ENCODE data around the gene PARL. TPM values are rescaled to one million over a fixed set of nuclear protein-coding genes. Genes with fewer than 3 reads are reported as not detected.

The PARL gene
- total and polyA plus RNA-seq, 2 of the 8 experiments (the other 6 are each of a cell fraction or from before 2014, with no cell fraction given): 62.7 to 85.0 TPM

DNA sequence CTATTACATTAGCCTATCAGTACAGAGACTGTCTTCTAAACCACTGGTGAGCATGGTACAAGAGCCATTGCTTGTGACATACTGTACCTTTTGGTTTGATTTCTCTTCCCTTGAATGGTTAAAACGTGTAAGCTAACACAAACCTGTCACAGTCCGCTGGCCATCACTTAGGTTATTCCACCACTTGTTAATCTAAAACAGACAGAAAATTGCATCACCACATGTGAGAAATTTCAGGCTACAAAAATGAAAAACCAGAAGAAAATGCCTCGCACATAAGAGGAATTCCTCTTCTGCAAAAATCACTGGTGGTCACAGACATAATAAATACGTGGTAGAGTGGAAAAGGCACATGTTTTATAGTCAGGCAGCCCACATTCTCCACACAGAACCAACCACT, 22.1 kb downstream of the PARL start:
- Histone ChIP-seq H2BK20ac (ENCODE audit: low read length) (no peak overlapping the region), H3K9ac (replicated peaks in 1 of 4; ENCODE audit: extremely low read depth in 1 of 4, low read depth in 3 of 4, low read length in 3 of 4) (no peak overlapping the region), H3K27me3 (replicated peaks in 1 of 4; ENCODE audit: control insufficient read depth in 3 of 4, extremely low read depth in 1 of 4, insufficient read depth in 3 of 4, low read length in 3 of 4) (no peaks in the 10 kb centered on the region), H3K4me3 (ENCODE audit: extremely low read depth in 1 of 4, insufficient read depth in 2 of 4, low read depth in 3 of 4, low read length in 4 of 4) (no peak overlapping the region), H3K4me2 (ENCODE audit: insufficient read depth in 1 of 2, low read depth in 2 of 2, low read length in 2 of 2) (no peak overlapping the region), H3K79me1 (ENCODE audit: low read depth, low read length) (no peaks in the 10 kb centered on the region), H3K23ac (ENCODE audit: insufficient read length) (no peak overlapping the region), H2AK5ac (ENCODE audit: low read depth, low read length) (no peak overlapping the region), H3K23me2 (ENCODE audit: low read depth, low read length) (no peaks in the 10 kb centered on the region), H3K14ac (ENCODE audit: insufficient read length) (no peak overlapping the region), H3K18ac (ENCODE audit: extremely low read depth, low read length) (no peak overlapping the region), H2AFZ (ENCODE audit: low read length) (no peak overlapping the region), H3K27ac (ENCODE audit: low read depth, low read length) (no peak overlapping the region), H3K4ac (replicated peaks; ENCODE audit: insufficient read length, low read depth, low read length) (no peak overlapping the region), H3K56ac (replicated peaks; ENCODE audit: insufficient read length, low read depth, low read length) (no peak overlapping the region), H3K36me3 (ENCODE audit: control insufficient read depth in 2 of 4, insufficient read depth in 4 of 4, low read length in 3 of 4) (peaks cover 13 to 67% (median 43%) of the 10 kb centered on the region in 4 experiments), H2BK120ac (replicated peaks; ENCODE audit: low read depth, low read length) (no peak overlapping the region), H2BK12ac (ENCODE audit: low read depth, low read length) (no peak overlapping the region), H3K79me2 (ENCODE audit: control insufficient read depth in 1 of 2, insufficient read depth in 2 of 2, low read length in 2 of 2) (peaks cover 0 to 4% of the 10 kb centered on the region in 2 experiments; a peak in 1 of 4 replicates), H4K20me1 (replicated peaks in 1 of 2; ENCODE audit: control insufficient read depth in 1 of 2, insufficient read depth in 2 of 2, low read length in 2 of 2) (peaks cover 0 to 3% of the 10 kb centered on the region in 2 experiments), H3K9me3 (ENCODE audit: insufficient read depth in 2 of 2, low read depth in 1 of 2, low read length in 1 of 2) (no peaks in the 10 kb centered on the region), H4K8ac (ENCODE audit: extremely low read depth, insufficient read depth, low read length) (no peak overlapping the region), H3K4me1 (replicated peaks in 1 of 4; ENCODE audit: control insufficient read depth in 3 of 4, insufficient read depth in 4 of 4, low read length in 3 of 4) (no peaks in the 10 kb centered on the region), H4K5ac (ENCODE audit: insufficient read length, low read depth, low read length) (no peak overlapping the region), H2BK5ac (ENCODE audit: low read depth, low read length) (no peak overlapping the region), H4K91ac (replicated peaks; ENCODE audit: insufficient read length, low read length) (no peak overlapping the region), H2BK15ac (ENCODE audit: low read length) (no peak overlapping the region)
- 91% methylated on average over 4 of the region's 4 CpGs; no CpG with 5 or more reads in 1 of the 2 experiments for WGBS, 2 experiments (ENCODE audit: extremely low coverage in 1 of 2, insufficient coverage in 1 of 2, insufficient read length in 1 of 2, insufficient replicate concordance in 2 of 2, low coverage in 1 of 2, low lambda C conversion rate in 2 of 2, missing lambda C conversion rate in 1 of 2)
- FAIRE-seq (no peak), DNase-seq (ENCODE audit: low read depth in 1 of 2, low spot score in 2 of 2) (no peak)
- ChIA-PET CTCF (ENCODE audit: partially characterized antibody) (no interaction called here), POLR2A (ENCODE audit: partially characterized antibody) (no interaction called here)
- no peak for TF ChIP-seq HDAC2 (IDR thresholded peaks at IDR 0.05; ENCODE audit: borderline replicate concordance in 1 of 2, low read depth in 2 of 2, low read length in 2 of 2)
- no peak for TF ChIP-seq ZNF274 (IDR thresholded peaks at IDR 0.05; ENCODE audit: borderline replicate concordance, extremely low read depth, low read length)
- no peak for TF ChIP-seq POLR2AphosphoS5 (IDR thresholded peaks at IDR 0.05; ENCODE audit: low read depth, low read length)
- TF ChIP-seq, protein P1, sequence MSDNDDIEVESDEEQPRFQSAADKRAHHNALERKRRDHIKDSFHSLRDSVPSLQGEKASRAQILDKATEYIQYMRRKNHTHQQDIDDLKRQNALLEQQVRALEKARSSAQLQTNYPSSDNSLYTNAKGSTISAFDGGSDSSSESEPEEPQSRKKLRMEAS (IDR thresholded peaks at IDR 0.05): no peak
- no peak for TF ChIP-seq KDM4A (IDR thresholded peaks at IDR 0.05; ENCODE audit: low read depth, low read length, severe bottlenecking)
- TF ChIP-seq TBP (IDR thresholded peaks at IDR 0.05; ENCODE audit: low read depth, low read length): no peak
- TF ChIP-seq TCF12 (IDR thresholded peaks at IDR 0.05; ENCODE audit: low read depth, low read length): no peak
- no peak for TF ChIP-seq TEAD4 (IDR thresholded peaks at IDR 0.05; ENCODE audit: low read depth, low read length)
- TF ChIP-seq EZH2 (IDR thresholded peaks at IDR 0.05; ENCODE audit: low read depth, low read length, severe bottlenecking): no peak
- no peak for TF ChIP-seq CREB1 (IDR thresholded peaks at IDR 0.05)
- TF ChIP-seq SP2 (IDR thresholded peaks at IDR 0.05; ENCODE audit: low read length): no peak
- no peak for TF ChIP-seq SIN3A (conservative IDR thresholded peaks at IDR 0.05 in 1 of 2, IDR thresholded peaks at IDR 0.05 in 1 of 2; ENCODE audit: low read depth in 1 of 2, low read length in 2 of 2)
- TF ChIP-seq HDAC6 (IDR thresholded peaks at IDR 0.05; ENCODE audit: low read depth, low read length): no peak

All from H1 (cell line).